WTC11 (cell line): Measurements from ENCODE around the gene PARD6A.

Experiments
- RORB ChIP-seq: fragments of 250-450 bp; sonication (Bioruptor Pico); IDR thresholded peaks from 2 replicates; pipeline ENCODE4 v1.9.0; 2021; ENCODE audit warnings: mild to moderate bottlenecking
- TF ChIP-seq, protein P1 (sequence below): sonication (generic); formaldehyde crosslinking; IDR thresholded peaks from 2 replicates; pipeline ENCODE4 v1.8.0; 2022; ENCODE audit warnings: missing genetic modification reagents
- TF ChIP-seq, protein P2 (sequence below): sonication (generic); formaldehyde crosslinking; IDR thresholded peaks from 2 replicates; pipeline ENCODE4 v1.8.0; 2022; ENCODE audit warnings: mild to moderate bottlenecking, missing genetic modification reagents
- TF ChIP-seq, protein P3 (sequence below): sonication (generic); formaldehyde crosslinking; IDR thresholded peaks from 2 replicates; pipeline ENCODE4 v1.8.1; 2023; ENCODE audit warnings: mild to moderate bottlenecking, missing genetic modification reagents

DNA sequence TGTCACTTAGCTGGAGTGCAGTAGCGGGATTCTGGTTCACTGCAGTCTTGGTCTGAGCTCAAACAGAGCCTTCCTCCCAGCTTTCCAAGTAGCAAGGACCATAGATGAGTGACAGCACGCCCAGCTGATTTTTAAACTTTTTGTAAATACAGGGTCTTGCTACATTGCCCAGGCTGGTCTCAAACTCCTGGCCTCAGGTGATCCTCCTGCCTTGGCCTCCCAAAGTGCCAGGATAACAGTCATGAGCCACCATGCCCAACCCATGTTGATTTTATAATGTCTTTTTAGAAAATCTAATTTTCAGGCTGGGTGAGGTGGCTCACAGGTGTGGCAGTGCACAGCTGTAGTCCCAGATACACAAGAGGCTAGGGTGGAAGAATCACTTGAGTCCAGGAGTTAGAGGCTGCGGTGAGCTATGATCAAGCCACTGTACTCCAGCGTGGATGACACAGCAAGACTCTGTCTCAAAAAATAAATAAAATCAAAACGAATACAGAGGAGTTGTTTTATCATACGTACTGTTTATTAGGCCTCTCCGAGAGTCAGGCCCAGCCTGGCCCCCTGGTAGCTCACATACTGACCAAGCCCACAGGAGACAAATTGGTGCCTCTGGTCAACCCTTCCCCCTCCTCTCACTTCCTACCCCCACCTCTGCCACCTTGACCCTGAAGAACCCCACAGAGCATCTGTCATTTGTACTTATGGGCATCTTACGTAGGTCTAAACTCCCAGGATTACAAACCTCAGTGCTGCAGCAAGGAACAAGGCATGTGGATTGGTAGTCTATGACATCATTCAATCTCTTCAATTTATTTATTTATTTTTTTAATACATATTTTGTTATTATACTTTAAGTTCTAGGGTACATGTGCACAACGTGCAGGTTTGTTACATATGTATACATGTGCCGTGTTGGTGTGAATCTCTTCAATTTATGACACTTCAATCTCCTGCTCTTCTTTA is 19.5 kb downstream of the PARD6A start:
- TF ChIP-seq, protein P1, sequence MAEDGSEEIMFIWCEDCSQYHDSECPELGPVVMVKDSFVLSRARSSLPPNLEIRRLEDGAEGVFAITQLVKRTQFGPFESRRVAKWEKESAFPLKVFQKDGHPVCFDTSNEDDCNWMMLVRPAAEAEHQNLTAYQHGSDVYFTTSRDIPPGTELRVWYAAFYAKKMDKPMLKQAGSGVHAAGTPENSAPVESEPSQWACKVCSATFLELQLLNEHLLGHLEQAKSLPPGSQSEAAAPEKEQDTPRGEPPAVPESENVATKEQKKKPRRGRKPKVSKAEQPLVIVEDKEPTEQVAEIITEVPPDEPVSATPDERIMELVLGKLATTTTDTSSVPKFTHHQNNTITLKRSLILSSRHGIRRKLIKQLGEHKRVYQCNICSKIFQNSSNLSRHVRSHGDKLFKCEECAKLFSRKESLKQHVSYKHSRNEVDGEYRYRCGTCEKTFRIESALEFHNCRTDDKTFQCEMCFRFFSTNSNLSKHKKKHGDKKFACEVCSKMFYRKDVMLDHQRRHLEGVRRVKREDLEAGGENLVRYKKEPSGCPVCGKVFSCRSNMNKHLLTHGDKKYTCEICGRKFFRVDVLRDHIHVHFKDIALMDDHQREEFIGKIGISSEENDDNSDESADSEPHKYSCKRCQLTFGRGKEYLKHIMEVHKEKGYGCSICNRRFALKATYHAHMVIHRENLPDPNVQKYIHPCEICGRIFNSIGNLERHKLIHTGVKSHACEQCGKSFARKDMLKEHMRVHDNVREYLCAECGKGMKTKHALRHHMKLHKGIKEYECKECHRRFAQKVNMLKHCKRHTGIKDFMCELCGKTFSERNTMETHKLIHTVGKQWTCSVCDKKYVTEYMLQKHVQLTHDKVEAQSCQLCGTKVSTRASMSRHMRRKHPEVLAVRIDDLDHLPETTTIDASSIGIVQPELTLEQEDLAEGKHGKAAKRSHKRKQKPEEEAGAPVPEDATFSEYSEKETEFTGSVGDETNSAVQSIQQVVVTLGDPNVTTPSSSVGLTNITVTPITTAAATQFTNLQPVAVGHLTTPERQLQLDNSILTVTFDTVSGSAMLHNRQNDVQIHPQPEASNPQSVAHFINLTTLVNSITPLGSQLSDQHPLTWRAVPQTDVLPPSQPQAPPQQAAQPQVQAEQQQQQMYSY (CRISPR knock-in tag) = no peak
- TF ChIP-seq, protein P2, sequence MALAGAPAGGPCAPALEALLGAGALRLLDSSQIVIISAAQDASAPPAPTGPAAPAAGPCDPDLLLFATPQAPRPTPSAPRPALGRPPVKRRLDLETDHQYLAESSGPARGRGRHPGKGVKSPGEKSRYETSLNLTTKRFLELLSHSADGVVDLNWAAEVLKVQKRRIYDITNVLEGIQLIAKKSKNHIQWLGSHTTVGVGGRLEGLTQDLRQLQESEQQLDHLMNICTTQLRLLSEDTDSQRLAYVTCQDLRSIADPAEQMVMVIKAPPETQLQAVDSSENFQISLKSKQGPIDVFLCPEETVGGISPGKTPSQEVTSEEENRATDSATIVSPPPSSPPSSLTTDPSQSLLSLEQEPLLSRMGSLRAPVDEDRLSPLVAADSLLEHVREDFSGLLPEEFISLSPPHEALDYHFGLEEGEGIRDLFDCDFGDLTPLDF (CRISPR knock-in tag) = no peak
- no peak for TF ChIP-seq RORB (CRISPR knock-in tag)
- TF ChIP-seq, protein P3, sequence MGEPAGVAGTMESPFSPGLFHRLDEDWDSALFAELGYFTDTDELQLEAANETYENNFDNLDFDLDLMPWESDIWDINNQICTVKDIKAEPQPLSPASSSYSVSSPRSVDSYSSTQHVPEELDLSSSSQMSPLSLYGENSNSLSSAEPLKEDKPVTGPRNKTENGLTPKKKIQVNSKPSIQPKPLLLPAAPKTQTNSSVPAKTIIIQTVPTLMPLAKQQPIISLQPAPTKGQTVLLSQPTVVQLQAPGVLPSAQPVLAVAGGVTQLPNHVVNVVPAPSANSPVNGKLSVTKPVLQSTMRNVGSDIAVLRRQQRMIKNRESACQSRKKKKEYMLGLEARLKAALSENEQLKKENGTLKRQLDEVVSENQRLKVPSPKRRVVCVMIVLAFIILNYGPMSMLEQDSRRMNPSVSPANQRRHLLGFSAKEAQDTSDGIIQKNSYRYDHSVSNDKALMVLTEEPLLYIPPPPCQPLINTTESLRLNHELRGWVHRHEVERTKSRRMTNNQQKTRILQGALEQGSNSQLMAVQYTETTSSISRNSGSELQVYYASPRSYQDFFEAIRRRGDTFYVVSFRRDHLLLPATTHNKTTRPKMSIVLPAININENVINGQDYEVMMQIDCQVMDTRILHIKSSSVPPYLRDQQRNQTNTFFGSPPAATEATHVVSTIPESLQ (CRISPR knock-in tag) = no peak
